Right lung (tissue), 5 donors: ENCODE data around the gene NDFIP1. TPM values are rescaled to one million over a fixed set of nuclear protein-coding genes. Genes with fewer than 3 reads are reported as not detected.
A peak's percentile ranks its signal among the peaks of the same experiment; 100 is the strongest.
"Not testable (repeated sequence)": the region's sequence is repeated elsewhere in the genome, so short reads cannot be mapped to it uniquely, and the experiment has no call there.

Source experiments
- DNase-seq, 2 donors: peaks; one replicate each; pipeline ENCODE4 v3.0.0-alpha.2; 2013
- polyA plus RNA-seq, 5 donors: library from polyadenylated mRNA; unstranded; fragments of 120-200 nt; gene quantifications; one replicate each; pipeline versions ENCODE4 v1.2.1 to v1.2.3, GENCODE V29; 2013; ENCODE audit warnings: inconsistent platforms in 1 of 5, low replicate concordance in 1 of 5; ENCODE audit not compliant: insufficient read length in 5 of 5, insufficient read depth in 1 of 5

Gene NDFIP1
- polyA plus RNA-seq, 5 donors = 93.6 to 115 (median 105) TPM

- DNase-seq = not testable (repeated sequence)
These were observed 19.6 kb upstream of the NDFIP1 start for GRCh38 chr5:142088855-142089479.

GRCh38 chr5:142091012-142091411 lies 17.6 kb upstream of the NDFIP1 start:
- DNase-seq = no peak

- no peak for DNase-seq
These were observed 16.7 kb upstream of the NDFIP1 start for GRCh38 chr5:142091922-142092321.

- no peak for DNase-seq
These were observed 13.5 kb upstream of the NDFIP1 start for GRCh38 chr5:142095035-142095434.

GRCh38 chr5:142095651-142096330 lies 12.8 kb upstream of the NDFIP1 start:
- peak in 1 of 2 donors; percentile 30 for DNase-seq

- no peak for DNase-seq
These were observed 12.2 kb upstream of the NDFIP1 start for GRCh38 chr5:142096382-142096781.

GRCh38 chr5:142097681-142098080 lies 10.9 kb upstream of the NDFIP1 start:
- DNase-seq = no peak

- no peak for DNase-seq
These were observed 10.3 kb upstream of the NDFIP1 start for GRCh38 chr5:142098275-142098674.

GRCh38 chr5:142098931-142099330 lies 9.6 kb upstream of the NDFIP1 start:
- no peak for DNase-seq

GRCh38 chr5:142100307-142100706 lies 8.3 kb upstream of the NDFIP1 start:
- no peak for DNase-seq

GRCh38 chr5:142102980-142103740 lies 5.4 kb upstream of the NDFIP1 start:
- no peak for DNase-seq

GRCh38 chr5:142104491-142104890 lies 4.1 kb upstream of the NDFIP1 start:
- no peak for DNase-seq

- peak; percentile 65 to 69 for DNase-seq
These were observed 2.5 kb upstream of the NDFIP1 start for GRCh38 chr5:142106061-142106460.

- no peak for DNase-seq
These were observed 1.4 kb upstream of the NDFIP1 start for GRCh38 chr5:142107036-142107735.

- DNase-seq = no peak
These were observed 695 bp upstream of the NDFIP1 start for GRCh38 chr5:142107736-142108431.

GRCh38 chr5:142109331-142110045 lies 909 bp downstream of the NDFIP1 start:
- DNase-seq = peak; percentile 36 to 47

GRCh38 chr5:142110046-142110531 lies 1.5 kb downstream of the NDFIP1 start:
- peak; percentile 45 to 52 for DNase-seq

GRCh38 chr5:142110988-142111687 lies 2.6 kb downstream of the NDFIP1 start:
- DNase-seq = no peak

- DNase-seq = no peak
These were observed 6.1 kb downstream of the NDFIP1 start for GRCh38 chr5:142114687-142115086.
